Measurements from ENCODE around the gene TBX2. TPM values are rescaled to one million over a fixed set of nuclear protein-coding genes. Genes with fewer than 3 reads are reported as not detected.

TBX2 gene
- total RNA-seq, 1 donor from 2014 or later: not detected

- Histone ChIP-seq H2AFZ (replicated peaks) (no peak overlapping the region), H3K36me3 (no peaks in the 10 kb centered on the region), H3K27me3 (peaks cover 100% of the 10 kb centered on the region), H3K4me3 (no peak overlapping the region), H3F3A (ENCODE audit: low read depth) (peaks cover 29% of the 10 kb centered on the region), H4K20me1 (ENCODE audit: low read depth) (peaks cover 92% of the 10 kb centered on the region), H3K9ac (no peak overlapping the region), H3K79me2 (ENCODE audit: low read depth) (no peaks in the 10 kb centered on the region), H3K4me2 (peak overlapping the region; percentile 89), H3K4me1 (peaks cover 27% of the 10 kb centered on the region), H3K27ac (no peak overlapping the region), H3K9me3 (ENCODE audit: low read depth) (no peaks in the 10 kb centered on the region)
- Mint-ChIP-seq H3K4me1 (peaks cover 28% of the 10 kb centered on the region), H3K27me3 (ENCODE audit: insufficient read depth, low read depth) (peaks cover 65% of the 10 kb centered on the region), H3K9me3 (peaks cover 5% of the 10 kb centered on the region), H3K4me3 (peak overlapping the region; percentile 80), H3K27ac (no peak overlapping the region), H3K36me3 (no peaks in the 10 kb centered on the region)
- no peak for TF ChIP-seq EZH2 (IDR thresholded peaks at IDR 0.05)
- no peak for TF ChIP-seq EZH2phosphoT487 (IDR thresholded peaks at IDR 0.05)
- peak; percentile 71 for DNase-seq (ENCODE audit: low spot score)
Measured at GRCh38 chr17:61400066-61400716, 548 bp downstream of the TBX2 start.

- peak; percentile 99 for TF ChIP-seq EZH2phosphoT487 (IDR thresholded peaks at IDR 0.05)
- TF ChIP-seq EZH2 (IDR thresholded peaks at IDR 0.05): peak; percentile 100
- no peak for TF ChIP-seq CTCF (IDR thresholded peaks at IDR 0.05)
- H3K27ac ChIP-seq: no peak overlapping the region
- peaks cover 92% of the 10 kb centered on the region for H4K20me1 ChIP-seq (ENCODE audit: low read depth)
- H3K4me1 ChIP-seq: peaks cover 32% of the 10 kb centered on the region
- Mint-ChIP-seq H3K4me3 (peak overlapping the region; percentile 80), H3K36me3 (no peaks in the 10 kb centered on the region), H3K4me1 (peaks cover 26% of the 10 kb centered on the region), H3K9me3 (peaks cover 5% of the 10 kb centered on the region), H3K27me3 (ENCODE audit: insufficient read depth, low read depth) (peaks cover 59% of the 10 kb centered on the region), H3K27ac (no peak overlapping the region)
- no peaks in the 10 kb centered on the region for H3K79me2 ChIP-seq (ENCODE audit: low read depth)
- no peak overlapping the region for H3K9ac ChIP-seq
- peaks cover 100% of the 10 kb centered on the region for H3K27me3 ChIP-seq
- peak; percentile 54 for DNase-seq (ENCODE audit: low spot score)
- no peak overlapping the region for H3K4me3 ChIP-seq
- peaks cover 23% of the 10 kb centered on the region for H3F3A ChIP-seq (ENCODE audit: low read depth)
- no peaks in the 10 kb centered on the region for H3K36me3 ChIP-seq
- peak overlapping the region; percentile 16 for H3K4me2 ChIP-seq
- no peak overlapping the region for H2AFZ ChIP-seq (replicated peaks)
- H3K9me3 ChIP-seq (ENCODE audit: low read depth): no peaks in the 10 kb centered on the region
Measured at GRCh38 chr17:61400717-61401388, 1.2 kb downstream of the TBX2 start.

- peaks cover 25% of the 10 kb centered on the region for H3K4me1 ChIP-seq
- H3K27ac Mint-ChIP-seq: no peak overlapping the region
- no peak overlapping the region for H3K27ac ChIP-seq
- H4K20me1 ChIP-seq (ENCODE audit: low read depth): peaks cover 92% of the 10 kb centered on the region
- H3K9ac ChIP-seq: no peak overlapping the region
- peaks cover 65% of the 10 kb centered on the region for H3K27me3 Mint-ChIP-seq (ENCODE audit: insufficient read depth, low read depth)
- no peak overlapping the region for H3K4me3 ChIP-seq
- H3K4me2 ChIP-seq: no peak overlapping the region
- TF ChIP-seq EZH2phosphoT487 (IDR thresholded peaks at IDR 0.05): peak; percentile 98
- no peak for TF ChIP-seq CTCF (IDR thresholded peaks at IDR 0.05)
- peak; percentile 86 for TF ChIP-seq EZH2 (IDR thresholded peaks at IDR 0.05)
- peaks cover 19% of the 10 kb centered on the region for H3F3A ChIP-seq (ENCODE audit: low read depth)
- peak; percentile 21 for DNase-seq (ENCODE audit: low spot score)
- H3K79me2 ChIP-seq (ENCODE audit: low read depth): no peaks in the 10 kb centered on the region
- no peaks in the 10 kb centered on the region for H3K36me3 ChIP-seq
- H3K9me3 ChIP-seq (ENCODE audit: low read depth): no peaks in the 10 kb centered on the region
- H3K36me3 Mint-ChIP-seq: no peaks in the 10 kb centered on the region
- H3K27me3 ChIP-seq: peaks cover 100% of the 10 kb centered on the region
- H3K9me3 Mint-ChIP-seq: peaks cover 5% of the 10 kb centered on the region
- H3K4me3 Mint-ChIP-seq: peak overlapping the region; percentile 80
- peaks cover 26% of the 10 kb centered on the region for H3K4me1 Mint-ChIP-seq
- no peak overlapping the region for H2AFZ ChIP-seq (replicated peaks)
Measured at GRCh38 chr17:61401389-61402072, 1.9 kb downstream of the TBX2 start.
